ENCODE data around the gene ARHGAP20. TPM values are rescaled to one million over a fixed set of nuclear protein-coding genes. Genes with fewer than 3 reads are reported as not detected.

Gene ARHGAP20
- total and polyA plus RNA-seq, 2 donors (not counting 1 experiment from before 2014, with no cell fraction given): 9.4 to 18.1 TPM

DNA sequence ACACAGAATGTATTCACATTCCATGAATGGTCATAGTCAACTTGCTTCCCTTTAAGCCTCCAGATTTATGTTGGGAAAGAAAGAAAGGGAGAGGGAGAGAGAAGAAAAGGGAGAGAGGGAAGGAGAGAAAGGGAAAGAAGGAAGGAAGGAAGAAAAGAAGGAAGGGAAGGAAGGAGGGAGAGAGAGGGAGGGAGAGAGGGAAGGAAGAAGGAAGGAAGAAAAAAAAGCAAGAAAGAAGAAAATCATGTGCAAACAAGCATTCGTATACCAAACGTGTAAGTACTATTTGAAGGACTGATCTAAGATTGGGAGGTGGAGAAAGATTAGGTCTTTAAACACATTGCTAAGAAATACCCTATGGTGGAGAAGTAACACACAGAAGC lies 23.9 kb upstream of the ARHGAP20 start:
- Histone ChIP-seq H3K4me3 (replicated peaks in 1 of 4; ENCODE audit: control extremely low read depth in 1 of 4, insufficient read depth in 1 of 4, low read depth in 3 of 4, low read length in 4 of 4) (no peak overlapping the region), H3K27ac (ENCODE audit: insufficient read depth, low read length) (no peak overlapping the region), H3K4me2 (ENCODE audit: extremely low read depth, insufficient read depth, low read length) (no peak overlapping the region), H3K9ac (ENCODE audit: insufficient read depth, low read length) (no peak overlapping the region), H3K4me1 (ENCODE audit: control insufficient read depth, extremely low read depth, insufficient read depth, low read length) (no peaks in the 10 kb centered on the region), H3K36me3 (ENCODE audit: control insufficient read depth, insufficient read depth, low read length) (no peaks in the 10 kb centered on the region), H3K9me3 (ENCODE audit: control insufficient read depth, insufficient read depth, low read depth, low read length) (no peaks in the 10 kb centered on the region), H3K79me2 (ENCODE audit: control insufficient read depth, insufficient read depth, low read length) (no peaks in the 10 kb centered on the region), H4K20me1 (ENCODE audit: control insufficient read depth, extremely low read depth, insufficient read depth, low read length) (no peaks in the 10 kb centered on the region), H3K27me3 (ENCODE audit: control insufficient read depth, insufficient read depth, low read length) (no peaks in the 10 kb centered on the region), H2AFZ (ENCODE audit: low read length) (no peak overlapping the region)
- DNase-seq (ENCODE audit: low read depth in 2 of 2): no peak
- TF ChIP-seq CTCF (conservative IDR thresholded peaks at IDR 0.05 in 1 of 2, IDR thresholded peaks at IDR 0.05 in 1 of 2; ENCODE audit: low read depth in 1 of 2, low read length in 2 of 2): no peak

GRCh38 chr11:110735455-110736170 lies 23.4 kb upstream of the ARHGAP20 start:
- Histone ChIP-seq H4K20me1 (ENCODE audit: control insufficient read depth, extremely low read depth, insufficient read depth, low read length) (no peaks in the 10 kb centered on the region), H3K9ac (ENCODE audit: insufficient read depth, low read length) (no peak overlapping the region), H3K27ac (ENCODE audit: insufficient read depth, low read length) (no peak overlapping the region), H3K36me3 (ENCODE audit: control insufficient read depth, insufficient read depth, low read length) (no peaks in the 10 kb centered on the region), H3K9me3 (ENCODE audit: control insufficient read depth, insufficient read depth, low read depth, low read length) (no peaks in the 10 kb centered on the region), H3K27me3 (ENCODE audit: control insufficient read depth, insufficient read depth, low read length) (no peaks in the 10 kb centered on the region), H3K4me1 (ENCODE audit: control insufficient read depth, extremely low read depth, insufficient read depth, low read length) (no peaks in the 10 kb centered on the region), H3K79me2 (ENCODE audit: control insufficient read depth, insufficient read depth, low read length) (no peaks in the 10 kb centered on the region), H3K4me3 (replicated peaks in 1 of 4; ENCODE audit: control extremely low read depth in 1 of 4, insufficient read depth in 1 of 4, low read depth in 3 of 4, low read length in 4 of 4) (no peak overlapping the region), H2AFZ (ENCODE audit: low read length) (no peak overlapping the region), H3K4me2 (ENCODE audit: extremely low read depth, insufficient read depth, low read length) (no peak overlapping the region)
- TF ChIP-seq EZH2 (IDR thresholded peaks at IDR 0.05; ENCODE audit: low read length, missing control alignments) (no peak), CTCF (conservative IDR thresholded peaks at IDR 0.05 in 1 of 2, IDR thresholded peaks at IDR 0.05 in 1 of 2; ENCODE audit: low read depth in 1 of 2, low read length in 2 of 2) (no peak)
- DNase-seq (ENCODE audit: low read depth in 2 of 2): no peak

GRCh38 chr11:110734790-110735189 lies 22.6 kb upstream of the ARHGAP20 start:
- DNase-seq (ENCODE audit: low read depth in 2 of 2): no peak
- Histone ChIP-seq H3K9ac (ENCODE audit: insufficient read depth, low read length) (no peak overlapping the region), H3K9me3 (ENCODE audit: control insufficient read depth, insufficient read depth, low read depth, low read length) (no peaks in the 10 kb centered on the region), H3K4me1 (ENCODE audit: control insufficient read depth, extremely low read depth, insufficient read depth, low read length) (no peaks in the 10 kb centered on the region), H2AFZ (ENCODE audit: low read length) (no peak overlapping the region), H3K4me3 (replicated peaks in 1 of 4; ENCODE audit: control extremely low read depth in 1 of 4, insufficient read depth in 1 of 4, low read depth in 3 of 4, low read length in 4 of 4) (no peak overlapping the region), H3K27ac (ENCODE audit: insufficient read depth, low read length) (no peak overlapping the region), H3K27me3 (ENCODE audit: control insufficient read depth, insufficient read depth, low read length) (no peaks in the 10 kb centered on the region), H3K79me2 (ENCODE audit: control insufficient read depth, insufficient read depth, low read length) (no peaks in the 10 kb centered on the region), H3K36me3 (ENCODE audit: control insufficient read depth, insufficient read depth, low read length) (no peaks in the 10 kb centered on the region), H4K20me1 (ENCODE audit: control insufficient read depth, extremely low read depth, insufficient read depth, low read length) (no peaks in the 10 kb centered on the region), H3K4me2 (ENCODE audit: extremely low read depth, insufficient read depth, low read length) (no peak overlapping the region)
- TF ChIP-seq CTCF (conservative IDR thresholded peaks at IDR 0.05 in 1 of 2, IDR thresholded peaks at IDR 0.05 in 1 of 2; ENCODE audit: low read depth in 1 of 2, low read length in 2 of 2): no peak
- no peak for TF ChIP-seq EZH2 (IDR thresholded peaks at IDR 0.05; ENCODE audit: low read length, missing control alignments)

Data from fibroblast of lung (primary cell).